SK-N-SH (cell line): ENCODE results near the gene PI4K2A. TPM values are rescaled to one million over a fixed set of nuclear protein-coding genes. Genes with fewer than 3 reads are reported as not detected.
"Not testable (repeated sequence)": the region's sequence is repeated elsewhere in the genome, so short reads cannot be mapped to it uniquely, and the experiment has no call there.

ENCODE experiments used
- CTCF ChIA-PET: fragments of 300-600, 350-600 bp; formaldehyde crosslinking; extraction: SDS; loops from one replicate; lab custom pipeline; 2021; lab: Yijun Ruan, JAX
- POLR2A ChIA-PET: fragments of 350-600 bp; sonication (Branson Sonifier 250); formaldehyde crosslinking; extraction: SDS; loops from one replicate; lab custom pipeline; 2020; ENCODE audit warnings: antibody characterized with exemption, inconsistent platforms; lab: Yijun Ruan, JAX
- DNase-seq: peaks from one replicate; pipeline ENCODE4 v3.0.0; 2012
- H2AFZ ChIP-seq: fragments of 200-600 bp; sonication (generic); 2 replicates; pipeline ENCODE4 v1.8.1; 2016; ENCODE audit warnings: antibody characterized with exemption, mild to moderate bottlenecking, low read depth
- H3F3A ChIP-seq: fragments of 200-600 bp; sonication (generic); replicated peaks from 2 replicates; pipeline ENCODE3; 2016; ENCODE audit warnings: antibody characterized with exemption, mild to moderate bottlenecking; ENCODE audit not compliant: insufficient read depth
- H3K27ac ChIP-seq, 2 experiments: fragments of 200-500 bp in 1 of 2; fragments of 200-600 bp in 1 of 2; sonication (Bioruptor generic) in 1 of 2; sonication (generic), shearing (Covaris generic) in 1 of 2; 2 replicates each; pipeline versions ENCODE4 v1.5.1 to v1.6.1; 2014 to 2016; ENCODE audit warnings: low read depth in 2 of 2, inconsistent platforms in 1 of 2, low read length in 1 of 2, mild to moderate bottlenecking in 1 of 2, mixed read lengths in 1 of 2
- H3K27me3 ChIP-seq: fragments of 200-600 bp; sonication (generic), shearing (Covaris generic); 2 replicates; pipeline ENCODE4 v1.6.1; 2016; ENCODE audit warnings: mixed run types; ENCODE audit not compliant: insufficient read depth
- H3K36me3 ChIP-seq, 2 experiments: fragments of 200-500 bp in 1 of 2; fragments of 200-600 bp in 1 of 2; sonication (Bioruptor generic) in 1 of 2; sonication (generic) in 1 of 2; replicated peaks in 1 of 2; 2 replicates each; pipeline versions ENCODE3 to v1.5.1; 2014 to 2016; ENCODE audit warnings: low read length in 1 of 2, mild to moderate bottlenecking in 1 of 2; ENCODE audit not compliant: insufficient read depth in 2 of 2, control insufficient read depth in 1 of 2
- H3K4me1 ChIP-seq, 2 experiments: fragments of 200-500 bp in 1 of 2; fragments of 200-600 bp in 1 of 2; sonication (Bioruptor generic) in 1 of 2; sonication (generic), shearing (Covaris generic) in 1 of 2; 2 replicates each; pipeline versions ENCODE4 v1.5.1 to v1.6.1; 2014 to 2016; ENCODE audit warnings: low read depth in 1 of 2, low read length in 1 of 2, mixed run types in 1 of 2; ENCODE audit not compliant: insufficient read depth in 2 of 2, control insufficient read depth in 1 of 2
- H3K4me2 ChIP-seq: fragments of 200-600 bp; sonication (generic), shearing (Covaris generic); 2 replicates; pipeline ENCODE4 v1.6.1; 2017; ENCODE audit warnings: mixed run types
- H3K4me3 ChIP-seq, 2 experiments: fragments of 200-500 bp in 1 of 2; fragments of 200-600 bp in 1 of 2; sonication (Bioruptor generic) in 1 of 2; sonication (generic), shearing (Covaris generic) in 1 of 2; 2 replicates each; pipeline versions ENCODE4 v1.5.1 to v1.8.1; 2014 to 2016; ENCODE audit warnings: low read depth in 2 of 2, inconsistent platforms in 1 of 2, low read length in 1 of 2, mild to moderate bottlenecking in 1 of 2, mixed read lengths in 1 of 2, moderate library complexity in 1 of 2
- H3K79me2 ChIP-seq: fragments of 200-600 bp; sonication (generic); 2 replicates; pipeline ENCODE4 v1.8.1; 2017; ENCODE audit warnings: mild to moderate bottlenecking; ENCODE audit not compliant: insufficient read depth
- H3K9ac ChIP-seq: fragments of 200-600 bp; sonication (generic); 2 replicates; pipeline ENCODE4 v1.6.1; 2017; ENCODE audit warnings: mixed run types
- H3K9me2 ChIP-seq: fragments of 200-600 bp; sonication (generic); 2 replicates; pipeline ENCODE4 v1.6.1; 2017; ENCODE audit warnings: mixed run types
- H3K9me3 ChIP-seq: fragments of 200-600 bp; sonication (generic); 2 replicates; pipeline ENCODE4 v1.6.1; 2017; ENCODE audit warnings: mixed run types, mild to moderate bottlenecking, moderate library complexity
- H4K20me1 ChIP-seq: fragments of 200-600 bp; sonication (generic); 2 replicates; pipeline ENCODE4 v1.6.1; 2017; ENCODE audit warnings: mild to moderate bottlenecking, mixed run types; ENCODE audit not compliant: insufficient read depth
- CTCF ChIP-seq: fragments of 200-600 bp; sonication (generic); IDR thresholded peaks from 2 replicates; pipeline ENCODE4 v1.6.1; 2017; ENCODE audit warnings: antibody characterized with exemption, mild to moderate bottlenecking, moderate library complexity
- EZH2phosphoT487 ChIP-seq: fragments of 200-600 bp; sonication (generic); IDR thresholded peaks from 2 replicates; pipeline ENCODE4 v1.6.1; 2017; ENCODE audit warnings: low read depth, mixed run types, mild to moderate bottlenecking, antibody characterized with exemption, moderate library complexity, borderline replicate concordance
- FOXM1 ChIP-seq: IDR thresholded peaks from 2 replicates; pipeline ENCODE4 v1.4.0; 2012; ENCODE audit warnings: low read depth, mild to moderate bottlenecking
- IRF3 ChIP-seq: fragments of 150-350 bp; IDR thresholded peaks from 2 replicates; pipeline ENCODE4 v1.6.1; 2016; ENCODE audit warnings: mild to moderate bottlenecking, low read depth, low read length
- MAX ChIP-seq: IDR thresholded peaks from 2 replicates; pipeline ENCODE4 v1.4.0; 2012; ENCODE audit warnings: low read depth
- NFIC ChIP-seq: IDR thresholded peaks from 2 replicates; pipeline ENCODE4 v1.4.0; 2012; ENCODE audit warnings: borderline replicate concordance
- RFX5 ChIP-seq: IDR thresholded peaks from 2 replicates; pipeline ENCODE4 v1.6.1; 2012; ENCODE audit warnings: mild to moderate bottlenecking, improper control_type of control experiment, low read length
- TAF1 ChIP-seq: IDR thresholded peaks from 2 replicates; pipeline ENCODE4 v1.6.1; 2012; ENCODE audit warnings: low read depth, mild to moderate bottlenecking, low read length, moderate library complexity, borderline replicate concordance
- USF1 ChIP-seq: IDR thresholded peaks from 2 replicates; pipeline ENCODE4 v1.4.0; 2012; ENCODE audit warnings: low read depth, borderline replicate concordance
- YY1 ChIP-seq: IDR thresholded peaks from 2 replicates; pipeline ENCODE4 v1.4.0; 2012; ENCODE audit warnings: low read depth, mild to moderate bottlenecking
- WGBS: methylation state at CpG from one replicate; pipeline ENCODE4 v1.1.6; 2017; ENCODE audit warnings: low lambda C conversion rate; 5-methylcytosine and 5-hydroxymethylcytosine counted together
- polyA plus RNA-seq, 3 experiments: library from polyadenylated mRNA; depleted of rRNA; stranded (reverse); fragments of >200 nt; gene quantifications; 2 replicates each; pipeline ENCODE4 v1.2.3, GENCODE V29; 2012

The PI4K2A gene
- polyA plus RNA-seq, 1 of the 3 experiments (the other 2 are of a cell fraction) = 23.8 TPM

- H3K9ac ChIP-seq = no peak overlapping the region
- 68% methylated on average over 1 of the region's 1 CpG for WGBS
- ChIA-PET POLR2A (no interaction called here), CTCF (interaction anchor here (0.9 kb wide), 1 partner anchor 41 kb away, joined by 4 read pairs; no protein-coding TSS in a partner anchor)
- peaks cover 17% of the 10 kb centered on the region for H3K79me2 ChIP-seq
- no peaks in the 10 kb centered on the region for H3K36me3 ChIP-seq
- peaks cover 6% of the 10 kb centered on the region for H3F3A ChIP-seq
- DNase-seq = no peak
- H3K27me3 ChIP-seq = no peaks in the 10 kb centered on the region
- H3K4me1 ChIP-seq = peaks cover 4% of the 10 kb centered on the region in 2 experiments; a peak in 2 of 4 replicates
- no peaks in the 10 kb centered on the region for H3K9me3 ChIP-seq
- H3K27ac ChIP-seq = no peak overlapping the region
- H3K4me3 ChIP-seq = no peak overlapping the region
- TF ChIP-seq YY1 (no peak), IRF3 (no peak), CTCF (no peak), TAF1 (no peak), FOXM1 (no peak), EZH2phosphoT487 (no peak), MAX (no peak), USF1 (no peak), RFX5 (no peak), NFIC (no peak)
- TF ChIP-seq, all 33 proteins: peak for 0
- H3K9me2 ChIP-seq = no peaks in the 10 kb centered on the region
- H4K20me1 ChIP-seq = no peaks in the 10 kb centered on the region
- no peak overlapping the region for H2AFZ ChIP-seq
- no peak overlapping the region for H3K4me2 ChIP-seq
These were observed 4.9 kb upstream of the PI4K2A start for GRCh38 chr10:97635577-97635976.

- H3K4me2 ChIP-seq, H3K27ac ChIP-seq, H3K9ac ChIP-seq, POLR2A ChIA-PET, H3F3A ChIP-seq, DNase-seq, H3K4me3 ChIP-seq, H4K20me1 ChIP-seq, H3K4me1 ChIP-seq, H3K9me2 ChIP-seq, H2AFZ ChIP-seq, H3K9me3 ChIP-seq, H3K36me3 ChIP-seq, H3K27me3 ChIP-seq: not testable (repeated sequence)
- WGBS = 73% methylated on average over 3 of the region's 3 CpGs
- CTCF ChIA-PET = interaction anchor here (1.1 kb wide), 1 partner anchor 63 kb away, joined by 3 read pairs; no protein-coding TSS in a partner anchor
- peaks cover 34% of the 10 kb centered on the region for H3K79me2 ChIP-seq
These were observed 1.4 kb upstream of the PI4K2A start for GRCh38 chr10:97639090-97639489.
